ENCODE results near the gene SHMT1. TPM values are rescaled to one million over a fixed set of nuclear protein-coding genes. Genes with fewer than 3 reads are reported as not detected.
"Not testable (repeated sequence)": the region's sequence is repeated elsewhere in the genome, so short reads cannot be mapped to it uniquely, and the experiment has no call there.

Gene SHMT1
- total RNA-seq, 1 donor from 2014 or later: 6.4 TPM

DNA sequence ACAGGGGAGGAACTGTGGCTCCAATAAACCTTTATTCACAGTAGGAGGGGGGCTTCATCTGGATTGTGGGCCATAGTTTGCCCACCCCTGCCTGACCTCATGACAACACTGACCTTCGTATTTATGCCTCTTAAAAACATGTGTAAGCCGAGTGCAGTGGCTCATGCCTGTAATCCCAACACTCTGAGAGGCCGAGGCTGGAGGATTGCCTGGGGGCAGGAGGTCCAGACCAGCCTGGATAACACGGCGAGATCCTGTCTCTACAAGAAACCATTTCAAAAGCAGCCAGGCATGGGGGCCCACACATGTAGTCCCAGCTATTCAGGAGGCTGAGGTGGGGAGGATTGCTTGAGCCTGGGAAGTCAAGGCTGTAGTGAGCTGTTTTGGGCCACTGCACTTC lies 24.2 kb upstream of the SHMT1 start:
- not testable (repeated sequence) for H3K79me2 ChIP-seq (ENCODE audit: insufficient read depth, low read length); H2AFZ ChIP-seq (ENCODE audit: low read depth, low read length); H3K36me3 ChIP-seq (ENCODE audit: insufficient read depth, low read length); H3K4me1 ChIP-seq (ENCODE audit: insufficient read depth, low read length); H3K9me3 ChIP-seq (ENCODE audit: insufficient read depth, low read depth, low read length); H3K4me2 ChIP-seq (ENCODE audit: low read length); H3K27ac ChIP-seq (ENCODE audit: low read depth, low read length); H3K36me3 Mint-ChIP-seq (ENCODE audit: low read depth, unreplicated experiment); H3K4me3 ChIP-seq (ENCODE audit: insufficient read depth, low read depth, low read length); H3K27me3 ChIP-seq (ENCODE audit: insufficient read depth, low read length); H3K9ac ChIP-seq (ENCODE audit: low read length); H3K4me3 Mint-ChIP-seq (ENCODE audit: unreplicated experiment); H3K9me3 Mint-ChIP-seq (ENCODE audit: unreplicated experiment); H3K4me1 Mint-ChIP-seq (ENCODE audit: low read depth, unreplicated experiment); H4K20me1 ChIP-seq (ENCODE audit: insufficient read depth, low read length); H3K27ac Mint-ChIP-seq (ENCODE audit: unreplicated experiment); DNase-seq (ENCODE audit: low read depth); FAIRE-seq
- H3K27me3 Mint-ChIP-seq (ENCODE audit: low read depth, unreplicated experiment): peaks cover 24% of the 10 kb centered on the region

DNA sequence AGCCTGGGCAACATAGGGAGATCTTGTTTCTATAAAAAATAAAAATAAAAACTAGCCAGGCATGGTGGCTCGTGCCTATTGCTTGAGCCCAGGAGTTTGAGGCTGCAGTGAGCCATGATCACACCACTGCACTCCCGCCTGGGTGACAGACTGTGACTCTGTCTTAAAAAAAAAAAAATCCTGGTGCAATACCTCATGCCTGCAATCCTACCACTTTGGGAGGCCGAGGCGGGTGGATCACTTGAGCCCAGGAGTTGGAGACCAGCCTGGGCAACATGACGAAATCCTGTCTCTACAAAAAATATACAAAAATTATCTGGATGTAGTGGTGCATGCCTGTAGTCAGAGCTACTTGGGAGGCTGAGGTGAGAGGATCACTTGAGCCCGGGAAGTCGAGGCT lies 20.9 kb upstream of the SHMT1 start:
- H3K27ac ChIP-seq (ENCODE audit: low read depth, low read length); H3K9me3 Mint-ChIP-seq (ENCODE audit: unreplicated experiment); H4K20me1 ChIP-seq (ENCODE audit: insufficient read depth, low read length); H3K4me3 ChIP-seq (ENCODE audit: insufficient read depth, low read depth, low read length); H2AFZ ChIP-seq (ENCODE audit: low read depth, low read length); H3K4me3 Mint-ChIP-seq (ENCODE audit: unreplicated experiment); H3K36me3 Mint-ChIP-seq (ENCODE audit: low read depth, unreplicated experiment); H3K27ac Mint-ChIP-seq (ENCODE audit: unreplicated experiment); FAIRE-seq; H3K4me1 ChIP-seq (ENCODE audit: insufficient read depth, low read length); H3K4me1 Mint-ChIP-seq (ENCODE audit: low read depth, unreplicated experiment); H3K36me3 ChIP-seq (ENCODE audit: insufficient read depth, low read length); H3K79me2 ChIP-seq (ENCODE audit: insufficient read depth, low read length); H3K4me2 ChIP-seq (ENCODE audit: low read length); DNase-seq (ENCODE audit: low read depth); H3K9me3 ChIP-seq (ENCODE audit: insufficient read depth, low read depth, low read length); H3K27me3 ChIP-seq (ENCODE audit: insufficient read depth, low read length); H3K9ac ChIP-seq (ENCODE audit: low read length): not testable (repeated sequence)
- H3K27me3 Mint-ChIP-seq (ENCODE audit: low read depth, unreplicated experiment): peaks cover 24% of the 10 kb centered on the region

DNA sequence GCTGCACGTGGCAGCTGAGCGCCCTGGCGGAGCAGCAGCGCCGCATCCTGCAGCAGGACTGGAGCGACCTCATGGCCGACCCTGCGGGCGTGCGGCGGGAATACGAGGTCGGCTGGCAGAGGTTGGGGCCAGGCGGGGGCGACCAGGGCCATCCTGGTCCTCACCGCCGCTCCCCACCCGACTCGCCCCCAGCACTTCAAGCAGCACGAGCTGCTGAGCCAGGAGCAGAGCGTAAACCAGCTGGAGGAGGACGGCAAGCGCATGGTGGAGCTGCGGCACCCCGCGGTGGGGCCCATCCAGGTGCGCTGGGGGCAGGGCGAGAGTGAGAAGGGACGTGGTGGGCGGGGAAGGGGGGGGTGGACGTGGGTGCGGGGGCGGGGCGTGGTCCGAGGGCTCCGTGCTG lies 19.7 kb upstream of the SHMT1 start:
- H3K9ac ChIP-seq (ENCODE audit: low read length): not testable (repeated sequence)

DNA sequence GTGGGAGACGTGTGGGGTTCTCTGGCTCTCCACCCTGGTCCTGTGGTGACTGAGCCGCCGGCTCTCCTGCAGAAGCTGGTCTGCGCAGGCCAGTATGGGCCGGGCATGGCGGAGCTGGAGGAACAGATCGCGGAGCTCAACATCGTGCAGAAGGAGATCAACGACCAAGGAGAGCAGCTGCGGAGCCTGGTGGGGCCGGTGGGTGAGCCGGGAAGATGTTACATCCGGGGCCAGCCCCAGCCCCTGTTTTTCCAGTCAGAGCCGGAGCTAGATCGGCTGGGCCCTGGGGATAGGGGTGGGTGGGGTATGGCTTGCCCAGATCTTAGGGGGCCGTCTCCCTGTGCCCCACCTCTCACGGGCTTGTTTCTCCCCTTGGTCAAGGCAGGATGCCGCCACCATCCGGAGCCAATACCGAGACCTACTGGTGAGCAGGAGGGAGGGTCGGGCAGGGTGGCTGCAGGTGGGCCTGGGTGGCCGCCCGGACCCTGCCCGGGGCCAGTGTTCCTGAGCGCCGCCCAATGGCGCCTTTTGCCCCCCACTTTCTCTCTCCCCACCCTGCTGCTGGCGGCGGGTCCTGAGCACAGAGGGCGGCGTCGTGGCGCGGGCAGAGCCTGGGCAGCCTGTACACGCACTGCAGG lies 19.2 kb upstream of the SHMT1 start:
- Histone ChIP-seq H3K9ac (ENCODE audit: low read length) (no peak overlapping the region), H3K27me3 (ENCODE audit: insufficient read depth, low read length) (peaks cover 5% of the 10 kb centered on the region), H3K36me3 (ENCODE audit: insufficient read depth, low read length) (no peaks in the 10 kb centered on the region), H3K27ac (ENCODE audit: low read depth, low read length) (no peak overlapping the region), H3K79me2 (ENCODE audit: insufficient read depth, low read length) (no peaks in the 10 kb centered on the region), H3K4me1 (ENCODE audit: insufficient read depth, low read length) (no peaks in the 10 kb centered on the region), H3K4me2 (ENCODE audit: low read length) (no peak overlapping the region), H3K9me3 (ENCODE audit: insufficient read depth, low read depth, low read length) (no peaks in the 10 kb centered on the region), H3K4me3 (ENCODE audit: insufficient read depth, low read depth, low read length) (no peak overlapping the region), H2AFZ (ENCODE audit: low read depth, low read length) (no peak overlapping the region), H4K20me1 (ENCODE audit: insufficient read depth, low read length) (no peaks in the 10 kb centered on the region)
- no peaks in the 10 kb centered on the region for H3K36me3 Mint-ChIP-seq (ENCODE audit: low read depth, unreplicated experiment)
- peaks cover 18% of the 10 kb centered on the region for H3K27me3 Mint-ChIP-seq (ENCODE audit: low read depth, unreplicated experiment)
- TF ChIP-seq, protein P1, sequence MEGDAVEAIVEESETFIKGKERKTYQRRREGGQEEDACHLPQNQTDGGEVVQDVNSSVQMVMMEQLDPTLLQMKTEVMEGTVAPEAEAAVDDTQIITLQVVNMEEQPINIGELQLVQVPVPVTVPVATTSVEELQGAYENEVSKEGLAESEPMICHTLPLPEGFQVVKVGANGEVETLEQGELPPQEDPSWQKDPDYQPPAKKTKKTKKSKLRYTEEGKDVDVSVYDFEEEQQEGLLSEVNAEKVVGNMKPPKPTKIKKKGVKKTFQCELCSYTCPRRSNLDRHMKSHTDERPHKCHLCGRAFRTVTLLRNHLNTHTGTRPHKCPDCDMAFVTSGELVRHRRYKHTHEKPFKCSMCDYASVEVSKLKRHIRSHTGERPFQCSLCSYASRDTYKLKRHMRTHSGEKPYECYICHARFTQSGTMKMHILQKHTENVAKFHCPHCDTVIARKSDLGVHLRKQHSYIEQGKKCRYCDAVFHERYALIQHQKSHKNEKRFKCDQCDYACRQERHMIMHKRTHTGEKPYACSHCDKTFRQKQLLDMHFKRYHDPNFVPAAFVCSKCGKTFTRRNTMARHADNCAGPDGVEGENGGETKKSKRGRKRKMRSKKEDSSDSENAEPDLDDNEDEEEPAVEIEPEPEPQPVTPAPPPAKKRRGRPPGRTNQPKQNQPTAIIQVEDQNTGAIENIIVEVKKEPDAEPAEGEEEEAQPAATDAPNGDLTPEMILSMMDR (IDR thresholded peaks at IDR 0.05; ENCODE audit: insufficient read depth, low read depth, low read length): no peak
- TF ChIP-seq EZH2 (IDR thresholded peaks at IDR 0.05; ENCODE audit: insufficient read depth, low read length): no peak
- no peak overlapping the region for H3K4me3 Mint-ChIP-seq (ENCODE audit: unreplicated experiment)
- no peaks in the 10 kb centered on the region for H3K4me1 Mint-ChIP-seq (ENCODE audit: low read depth, unreplicated experiment)
- no peak overlapping the region for H3K27ac Mint-ChIP-seq (ENCODE audit: unreplicated experiment)
- FAIRE-seq: no peak
- DNase-seq (ENCODE audit: low read depth): no peak
- no peaks in the 10 kb centered on the region for H3K9me3 Mint-ChIP-seq (ENCODE audit: unreplicated experiment)

More for the DNA sequence above, 19.7 kb upstream of the SHMT1 start:
- not testable (repeated sequence) for H3K4me1 ChIP-seq (ENCODE audit: insufficient read depth, low read length); H3K36me3 ChIP-seq (ENCODE audit: insufficient read depth, low read length); H3K9me3 ChIP-seq (ENCODE audit: insufficient read depth, low read depth, low read length); H3K27ac ChIP-seq (ENCODE audit: low read depth, low read length); FAIRE-seq; H2AFZ ChIP-seq (ENCODE audit: low read depth, low read length); H3K4me3 Mint-ChIP-seq (ENCODE audit: unreplicated experiment); H4K20me1 ChIP-seq (ENCODE audit: insufficient read depth, low read length); H3K79me2 ChIP-seq (ENCODE audit: insufficient read depth, low read length); DNase-seq (ENCODE audit: low read depth); H3K4me1 Mint-ChIP-seq (ENCODE audit: low read depth, unreplicated experiment); H3K4me3 ChIP-seq (ENCODE audit: insufficient read depth, low read depth, low read length); H3K27ac Mint-ChIP-seq (ENCODE audit: unreplicated experiment); H3K9me3 Mint-ChIP-seq (ENCODE audit: unreplicated experiment); H3K36me3 Mint-ChIP-seq (ENCODE audit: low read depth, unreplicated experiment); H3K27me3 ChIP-seq (ENCODE audit: insufficient read depth, low read length); H3K4me2 ChIP-seq (ENCODE audit: low read length)
- H3K27me3 Mint-ChIP-seq (ENCODE audit: low read depth, unreplicated experiment): peaks cover 19% of the 10 kb centered on the region

Measured in astrocyte (in vitro differentiated cells and primary cell).